AG09319 (cell line): ENCODE results near the gene TMEM205.
"Not testable (repeated sequence)": the region's sequence is repeated elsewhere in the genome, so short reads cannot be mapped to it uniquely, and the experiment has no call there.

ENCODE experiments used
- DNase-seq: peaks from one replicate; pipeline ENCODE4 v3.0.0-alpha.2; 2010; ENCODE audit warnings: low read depth; ENCODE audit errors: extremely low read depth
- TF ChIP-seq, protein P1 (sequence below): IDR thresholded peaks from 2 replicates; pipeline ENCODE4 v1.5.1; 2011; ENCODE audit warnings: low read depth, mild to moderate bottlenecking, inconsistent platforms, low read length, moderate library complexity

TMEM205 gene

DNA sequence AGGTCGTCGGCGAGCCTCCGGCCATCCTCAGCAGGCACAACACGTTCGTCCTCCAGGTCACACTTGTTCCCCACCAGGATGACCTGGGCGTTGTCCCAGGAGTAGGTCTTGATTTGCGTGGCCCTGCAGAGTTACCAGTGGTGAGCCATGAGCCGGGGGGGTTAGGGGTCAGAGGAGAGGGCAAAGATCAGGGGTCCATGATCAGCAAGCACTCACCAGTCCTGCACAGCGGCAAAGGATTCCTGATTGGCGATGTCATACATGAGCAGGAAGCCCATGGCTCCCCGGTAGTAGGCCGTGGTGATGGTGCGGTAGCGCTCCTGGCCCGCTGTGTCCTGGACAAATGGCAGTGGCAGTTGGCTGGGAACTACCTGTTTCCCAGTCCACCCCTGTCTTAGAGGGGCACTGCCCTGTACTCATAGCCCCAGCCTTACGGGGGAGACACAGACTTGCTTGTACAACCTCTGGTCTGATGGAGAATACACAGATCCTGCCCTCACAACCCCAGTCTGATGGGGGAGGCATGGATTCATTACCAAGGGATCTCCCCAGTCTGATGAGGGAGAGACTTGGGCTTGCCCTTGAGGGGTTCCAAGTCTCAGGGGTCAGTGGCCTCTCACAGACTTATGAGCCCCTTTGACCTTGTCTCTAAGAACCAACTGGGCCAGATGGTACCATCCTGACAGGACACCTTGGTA lies 10.5 kb downstream of the TMEM205 start:
- TF ChIP-seq, protein P1, sequence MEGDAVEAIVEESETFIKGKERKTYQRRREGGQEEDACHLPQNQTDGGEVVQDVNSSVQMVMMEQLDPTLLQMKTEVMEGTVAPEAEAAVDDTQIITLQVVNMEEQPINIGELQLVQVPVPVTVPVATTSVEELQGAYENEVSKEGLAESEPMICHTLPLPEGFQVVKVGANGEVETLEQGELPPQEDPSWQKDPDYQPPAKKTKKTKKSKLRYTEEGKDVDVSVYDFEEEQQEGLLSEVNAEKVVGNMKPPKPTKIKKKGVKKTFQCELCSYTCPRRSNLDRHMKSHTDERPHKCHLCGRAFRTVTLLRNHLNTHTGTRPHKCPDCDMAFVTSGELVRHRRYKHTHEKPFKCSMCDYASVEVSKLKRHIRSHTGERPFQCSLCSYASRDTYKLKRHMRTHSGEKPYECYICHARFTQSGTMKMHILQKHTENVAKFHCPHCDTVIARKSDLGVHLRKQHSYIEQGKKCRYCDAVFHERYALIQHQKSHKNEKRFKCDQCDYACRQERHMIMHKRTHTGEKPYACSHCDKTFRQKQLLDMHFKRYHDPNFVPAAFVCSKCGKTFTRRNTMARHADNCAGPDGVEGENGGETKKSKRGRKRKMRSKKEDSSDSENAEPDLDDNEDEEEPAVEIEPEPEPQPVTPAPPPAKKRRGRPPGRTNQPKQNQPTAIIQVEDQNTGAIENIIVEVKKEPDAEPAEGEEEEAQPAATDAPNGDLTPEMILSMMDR = no peak
- DNase-seq = no peak

DNA sequence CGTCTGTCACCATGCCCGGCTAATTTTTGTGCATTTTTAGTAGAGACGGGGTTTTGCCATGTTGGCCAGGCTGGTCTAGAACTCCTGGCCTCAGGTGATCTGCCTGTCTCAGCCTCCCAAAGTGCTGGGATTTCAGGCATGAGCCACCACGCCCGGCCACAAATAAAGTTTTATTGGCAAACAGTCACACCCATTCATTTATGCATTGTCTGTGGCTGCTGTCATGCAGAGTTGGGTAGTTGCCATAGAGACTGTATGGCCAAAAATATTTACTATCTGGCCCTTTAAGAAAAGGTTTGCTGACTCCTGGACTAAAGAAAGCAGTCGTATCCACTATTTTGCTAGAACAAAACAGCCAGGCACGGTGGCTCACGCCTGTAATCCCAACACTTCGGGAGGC lies 12.2 kb downstream of the TMEM205 start:
- not testable (repeated sequence) for DNase-seq

DNA sequence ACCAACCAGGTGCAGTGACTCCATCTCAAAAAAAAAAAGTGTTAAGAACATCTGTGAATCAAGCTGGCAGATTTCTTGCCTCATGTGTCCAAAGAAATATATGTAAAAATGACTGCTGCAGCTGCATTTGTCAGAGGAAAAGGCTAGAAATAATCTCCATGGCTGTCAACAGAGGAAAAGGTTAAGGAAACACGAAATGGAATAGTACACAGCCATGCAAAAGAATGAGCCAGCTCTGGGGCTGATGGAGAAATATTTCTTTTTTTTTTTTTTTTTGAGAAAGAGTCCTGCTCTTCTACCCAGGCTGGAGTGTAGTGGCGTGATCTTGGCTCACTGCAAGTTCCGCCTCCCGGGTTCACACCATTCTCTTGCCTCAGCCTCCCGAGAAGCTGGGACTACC lies 13.2 kb downstream of the TMEM205 start:
- DNase-seq = no peak
- TF ChIP-seq, protein P1 = no peak

DNA sequence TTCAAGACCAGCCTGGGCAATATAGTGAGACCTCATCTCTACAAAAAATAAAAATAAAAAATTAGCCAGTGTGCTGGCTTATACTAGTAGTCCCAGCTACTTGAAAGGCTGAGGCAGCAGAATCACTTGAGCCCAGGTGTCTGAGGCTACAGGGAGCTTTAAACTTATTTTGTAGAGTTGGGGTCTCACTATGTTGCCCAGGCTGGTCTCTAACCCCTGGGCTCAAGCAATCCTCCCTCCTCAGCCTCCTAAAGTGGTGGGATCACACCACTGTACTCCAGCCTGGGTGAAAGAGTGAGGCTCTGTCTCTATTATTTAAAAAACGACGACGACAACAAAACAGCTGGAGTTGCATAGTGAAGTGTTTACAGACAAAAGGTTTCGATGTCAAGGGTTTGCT lies 14.6 kb downstream of the TMEM205 start:
- DNase-seq = no peak
- TF ChIP-seq, protein P1 = no peak

DNA sequence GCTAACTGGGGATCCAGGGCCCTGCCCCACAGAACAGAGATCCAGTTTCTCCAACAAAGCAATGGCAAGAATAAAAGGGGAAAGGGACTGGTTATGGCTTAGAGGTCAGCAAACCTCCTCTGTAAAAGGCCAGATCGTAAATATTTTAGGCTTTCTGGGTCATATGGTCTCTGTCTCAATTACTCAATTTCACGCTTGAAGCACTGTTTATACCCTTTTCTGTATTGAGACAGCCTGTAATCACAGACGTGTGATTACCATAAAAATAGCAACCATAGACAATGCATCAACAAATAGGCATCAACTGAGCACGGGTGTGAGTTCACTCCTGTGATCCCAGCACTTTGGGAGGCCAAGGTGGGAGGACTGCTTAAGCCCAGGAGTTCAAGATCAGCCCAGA lies 15.9 kb downstream of the TMEM205 start:
- TF ChIP-seq, protein P1 = no peak
- no peak for DNase-seq

DNA sequence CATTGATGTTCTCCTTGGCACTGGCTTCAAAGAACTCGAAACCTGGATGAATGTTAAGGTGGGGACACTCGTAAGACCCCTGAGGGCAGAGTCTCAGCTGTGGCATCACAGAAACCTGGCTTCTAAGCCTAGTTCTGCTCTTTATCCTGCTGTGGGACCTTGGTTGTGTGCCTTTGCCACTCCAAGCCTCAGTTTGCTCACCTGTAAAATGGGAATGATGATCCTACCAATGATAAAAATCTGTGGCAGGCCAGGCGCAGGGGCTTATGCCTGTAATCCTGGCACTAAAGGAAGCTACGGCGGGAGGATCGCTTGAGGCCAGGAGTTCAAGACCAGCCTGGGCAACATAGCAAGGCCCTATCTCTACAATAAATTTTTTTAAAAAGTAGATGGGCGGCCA lies 20.5 kb downstream of the TMEM205 start:
- TF ChIP-seq, protein P1 = no peak
- DNase-seq = no peak

DNA sequence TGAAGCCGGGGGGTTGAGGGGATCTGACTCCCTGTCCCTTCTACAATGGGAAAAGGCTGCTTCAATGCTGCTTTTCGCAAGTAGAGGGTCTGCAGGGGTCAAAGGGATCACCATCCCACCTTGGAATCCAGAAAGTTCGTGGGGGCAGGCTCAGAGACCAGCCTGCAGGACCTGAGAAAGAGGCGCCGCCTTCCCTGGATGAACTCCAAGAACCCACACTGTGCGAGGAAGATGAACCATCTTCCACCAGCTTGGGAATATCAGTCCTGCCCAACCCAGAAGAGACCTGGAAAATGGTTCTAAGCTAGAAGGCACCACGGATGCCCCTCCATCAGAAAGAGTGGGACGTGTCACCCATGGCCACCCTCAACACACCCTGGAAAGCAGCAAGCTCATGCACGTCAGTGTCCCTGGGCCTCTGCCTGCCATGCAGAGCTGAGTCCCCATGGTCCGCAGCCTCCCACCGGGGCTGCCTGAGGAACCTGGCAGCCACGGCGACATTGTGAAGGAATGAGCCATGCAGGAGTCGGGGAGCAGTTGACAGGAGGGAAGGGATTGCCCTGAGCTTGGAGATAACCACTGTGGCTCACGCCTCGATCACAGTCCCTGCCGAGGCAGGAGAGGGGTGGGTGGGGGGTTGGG lies 21.2 kb downstream of the TMEM205 start:
- no peak for DNase-seq
- TF ChIP-seq, protein P1 = no peak
